ENCODE data around the gene PLCH1.

DNA sequence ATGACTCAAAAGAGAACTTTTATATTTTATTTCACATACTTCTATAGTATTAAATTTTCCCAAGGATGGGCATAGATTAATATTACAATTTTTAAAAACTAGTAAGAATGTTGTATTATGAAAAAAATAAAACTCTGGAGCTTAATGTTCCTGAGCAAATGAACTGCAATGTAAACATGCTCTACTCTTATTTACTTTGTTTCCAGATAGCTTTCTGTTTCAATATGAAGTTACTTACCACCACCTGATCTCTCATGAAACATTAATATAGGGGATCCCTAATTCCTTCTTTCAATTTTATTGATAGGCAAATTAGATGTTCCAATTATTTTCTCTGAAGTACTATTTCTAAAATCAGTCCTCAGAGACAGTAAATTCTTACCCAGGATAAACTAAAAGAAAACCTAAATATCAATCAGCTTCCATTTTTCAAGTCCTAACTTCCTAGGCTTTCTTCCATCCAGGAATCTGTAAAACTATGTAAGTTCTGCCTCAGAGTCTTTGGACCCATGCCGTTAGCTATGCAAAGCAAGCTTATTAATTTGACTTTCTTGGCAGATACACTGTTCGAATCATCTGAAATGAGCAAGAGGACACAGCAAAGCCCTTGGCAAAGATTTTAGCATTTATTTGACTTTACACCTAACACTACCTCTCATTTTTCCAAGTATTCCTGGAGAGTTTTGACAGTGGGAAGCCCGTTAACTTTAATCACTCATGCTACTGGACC, 93.2 kb downstream of the PLCH1 start:
- TF ChIP-seq, protein P1, sequence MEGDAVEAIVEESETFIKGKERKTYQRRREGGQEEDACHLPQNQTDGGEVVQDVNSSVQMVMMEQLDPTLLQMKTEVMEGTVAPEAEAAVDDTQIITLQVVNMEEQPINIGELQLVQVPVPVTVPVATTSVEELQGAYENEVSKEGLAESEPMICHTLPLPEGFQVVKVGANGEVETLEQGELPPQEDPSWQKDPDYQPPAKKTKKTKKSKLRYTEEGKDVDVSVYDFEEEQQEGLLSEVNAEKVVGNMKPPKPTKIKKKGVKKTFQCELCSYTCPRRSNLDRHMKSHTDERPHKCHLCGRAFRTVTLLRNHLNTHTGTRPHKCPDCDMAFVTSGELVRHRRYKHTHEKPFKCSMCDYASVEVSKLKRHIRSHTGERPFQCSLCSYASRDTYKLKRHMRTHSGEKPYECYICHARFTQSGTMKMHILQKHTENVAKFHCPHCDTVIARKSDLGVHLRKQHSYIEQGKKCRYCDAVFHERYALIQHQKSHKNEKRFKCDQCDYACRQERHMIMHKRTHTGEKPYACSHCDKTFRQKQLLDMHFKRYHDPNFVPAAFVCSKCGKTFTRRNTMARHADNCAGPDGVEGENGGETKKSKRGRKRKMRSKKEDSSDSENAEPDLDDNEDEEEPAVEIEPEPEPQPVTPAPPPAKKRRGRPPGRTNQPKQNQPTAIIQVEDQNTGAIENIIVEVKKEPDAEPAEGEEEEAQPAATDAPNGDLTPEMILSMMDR (conservative IDR thresholded peaks at IDR 0.05 in 1 of 2, IDR thresholded peaks at IDR 0.05 in 1 of 2; ENCODE audit: low read depth in 1 of 2, low read length in 2 of 2): no peak
- TF ChIP-seq EZH2 (IDR thresholded peaks at IDR 0.05; ENCODE audit: low read length, missing control alignments): no peak
